IPS-20b (cell line): ENCODE results near the gene FBXL13.

Experiments
- H3K27ac ChIP-seq: one replicate; pipeline ENCODE4 v1.5.1; 2013; ENCODE audit warnings: low read length
- H3K27me3 ChIP-seq: 2 replicates; pipeline ENCODE4 v1.6.1; 2013; ENCODE audit warnings: mild to moderate bottlenecking, low read length, inconsistent platforms; ENCODE audit not compliant: insufficient read depth
- H3K36me3 ChIP-seq: 2 replicates; pipeline ENCODE4 v1.6.1; 2013; ENCODE audit warnings: low read depth, mild to moderate bottlenecking, inconsistent platforms, low read length, moderate library complexity; ENCODE audit not compliant: insufficient read depth
- H3K4me1 ChIP-seq: 2 replicates; pipeline ENCODE4 v1.6.1; 2013; ENCODE audit warnings: mild to moderate bottlenecking, control low read depth, inconsistent platforms, low read length, moderate library complexity; ENCODE audit not compliant: insufficient read depth
- H3K4me3 ChIP-seq: 2 replicates; pipeline ENCODE4 v1.5.1; 2013; ENCODE audit warnings: mild to moderate bottlenecking, low read length, inconsistent platforms
- H3K9ac ChIP-seq: 2 replicates; pipeline ENCODE4 v1.6.1; 2013; ENCODE audit warnings: low read depth, mild to moderate bottlenecking, inconsistent platforms, low read length, moderate library complexity
- H3K9me3 ChIP-seq: 2 replicates; pipeline ENCODE4 v1.6.1; 2013; ENCODE audit warnings: mild to moderate bottlenecking, low read depth, low read length, inconsistent platforms; ENCODE audit not compliant: insufficient read depth

Gene FBXL13

DNA sequence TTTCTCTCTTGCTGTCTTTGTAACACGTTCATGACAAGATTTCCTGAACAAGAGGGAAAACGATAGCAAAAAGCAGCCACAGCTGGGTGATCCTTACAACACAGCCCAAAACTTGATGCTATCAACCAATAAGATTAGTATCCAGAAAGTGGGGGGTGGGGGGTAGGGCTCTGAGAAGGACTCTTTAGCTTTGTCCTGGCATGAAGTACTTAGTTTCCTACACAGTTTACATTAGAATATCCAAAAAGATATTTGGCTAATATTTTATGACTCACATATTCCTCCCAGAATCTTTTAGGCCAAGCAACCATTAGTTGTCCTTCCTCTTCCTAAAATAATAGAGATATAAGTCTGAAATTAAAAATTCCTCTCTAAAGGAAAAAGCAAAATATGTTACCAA lies 184.7 kb downstream of the FBXL13 start:
- Histone ChIP-seq H3K27ac (no peak overlapping the region), H3K4me1 (no peaks in the 10 kb centered on the region), H3K9ac (no peak overlapping the region), H3K36me3 (no peaks in the 10 kb centered on the region), H3K9me3 (no peaks in the 10 kb centered on the region), H3K4me3 (no peak overlapping the region), H3K27me3 (no peaks in the 10 kb centered on the region)

DNA sequence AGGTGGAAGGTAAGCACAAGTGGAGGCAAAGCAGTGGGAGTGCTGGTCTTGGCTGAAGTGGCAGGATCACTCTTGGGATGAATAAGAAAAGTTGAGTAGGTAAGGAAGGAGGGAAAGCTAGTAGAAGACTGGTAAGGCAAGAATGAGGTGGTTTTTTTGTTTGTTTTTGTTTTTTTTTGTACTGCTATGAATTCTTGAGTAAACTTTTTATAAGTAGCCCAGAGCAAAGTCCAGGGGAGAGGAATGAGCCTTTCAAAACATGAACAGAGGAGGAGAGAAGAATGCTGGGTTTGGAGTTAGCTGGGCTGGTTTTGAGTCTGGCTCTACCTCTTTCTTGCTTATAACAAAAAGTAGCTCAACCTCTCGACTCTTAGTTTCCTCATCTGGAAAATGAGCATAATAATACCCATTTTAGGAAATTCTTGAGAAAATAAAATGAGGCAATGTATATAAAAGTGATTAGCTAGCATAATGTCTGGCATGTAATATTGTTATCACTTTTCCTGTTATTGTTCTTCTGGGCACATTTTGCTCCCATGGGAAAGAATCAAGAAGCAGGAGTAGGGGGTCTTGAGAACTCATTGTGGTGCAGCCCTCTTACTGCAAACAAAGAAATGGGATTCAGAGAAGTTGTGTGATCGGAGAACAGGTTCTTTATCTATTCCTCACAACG lies 185.9 kb downstream of the FBXL13 start:
- Histone ChIP-seq H3K9me3 (no peaks in the 10 kb centered on the region), H3K4me1 (no peaks in the 10 kb centered on the region), H3K27me3 (no peaks in the 10 kb centered on the region), H3K27ac (no peak overlapping the region), H3K4me3 (no peak overlapping the region), H3K9ac (no peak overlapping the region), H3K36me3 (no peaks in the 10 kb centered on the region)

DNA sequence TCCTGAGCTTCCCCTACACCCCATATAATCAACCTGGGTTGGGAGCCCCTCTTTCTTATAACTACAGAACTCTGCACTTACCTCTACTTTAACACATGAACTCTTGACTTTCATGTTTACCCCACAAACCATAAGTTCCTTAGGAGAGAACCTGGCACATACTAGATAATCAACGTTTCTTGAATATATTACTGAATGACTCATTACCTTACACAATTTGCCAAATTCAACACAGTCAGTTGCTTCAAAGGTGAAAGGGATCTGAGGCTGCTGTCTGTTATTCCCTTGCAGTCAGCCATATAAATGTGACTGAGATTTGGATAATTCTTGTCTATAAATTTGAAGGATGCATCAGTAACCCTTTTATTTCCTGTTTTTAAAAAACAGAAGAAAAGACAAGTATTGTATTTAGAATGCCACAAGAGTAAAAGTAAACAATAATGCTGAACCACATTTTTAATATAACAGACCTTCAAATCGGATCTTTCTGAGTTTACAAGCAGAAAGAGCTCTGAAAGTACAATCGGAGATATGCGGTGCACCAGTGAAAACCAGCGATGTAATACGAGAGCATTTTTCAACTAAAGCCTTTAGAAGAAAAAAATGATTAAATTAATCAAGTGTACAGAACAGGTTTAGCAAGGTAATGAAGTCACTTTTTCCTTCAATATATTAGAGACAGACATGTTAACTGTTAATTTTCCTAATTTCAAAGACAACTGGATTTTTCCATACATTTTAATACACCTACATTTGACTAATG lies 191.3 kb downstream of the FBXL13 start:
- no peak overlapping the region for H3K27ac ChIP-seq
- H3K9ac ChIP-seq, result no peak overlapping the region
- H3K9me3 ChIP-seq, result no peaks in the 10 kb centered on the region
- no peaks in the 10 kb centered on the region for H3K36me3 ChIP-seq
- no peak overlapping the region for H3K4me3 ChIP-seq
- no peaks in the 10 kb centered on the region for H3K4me1 ChIP-seq
- H3K27me3 ChIP-seq, result no peaks in the 10 kb centered on the region

DNA sequence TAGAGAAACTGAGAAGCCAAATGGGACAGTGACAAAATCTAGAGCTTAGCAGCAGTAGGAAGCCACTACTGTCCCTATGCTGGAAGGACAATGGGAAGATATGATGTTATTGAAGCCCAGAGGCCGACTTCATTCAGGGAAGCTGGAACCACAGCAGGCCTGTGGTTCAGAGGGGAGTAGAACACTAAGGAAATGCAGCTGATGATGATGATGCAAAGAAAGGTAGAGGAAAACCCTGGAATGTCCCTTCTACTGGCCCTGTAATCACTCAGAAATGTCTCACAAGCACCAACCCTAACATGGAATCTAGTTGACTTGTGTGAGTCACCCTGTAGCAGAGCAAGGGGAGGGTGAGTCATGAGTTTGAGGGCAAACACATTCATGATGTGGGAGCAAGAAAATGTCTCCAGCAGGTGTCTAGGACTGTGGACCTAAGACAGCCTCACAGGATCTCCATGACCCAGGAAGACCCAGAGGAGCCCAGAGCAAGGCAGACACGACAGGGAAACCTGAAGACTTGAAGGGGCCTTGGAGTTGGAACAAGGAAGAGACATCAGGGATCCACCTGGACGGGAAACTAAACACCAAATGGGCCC lies 198.8 kb downstream of the FBXL13 start:
- Histone ChIP-seq H3K27ac (no peak overlapping the region), H3K9ac (no peak overlapping the region), H3K4me1 (no peaks in the 10 kb centered on the region), H3K27me3 (no peaks in the 10 kb centered on the region), H3K4me3 (no peak overlapping the region), H3K9me3 (no peaks in the 10 kb centered on the region), H3K36me3 (no peaks in the 10 kb centered on the region)

DNA sequence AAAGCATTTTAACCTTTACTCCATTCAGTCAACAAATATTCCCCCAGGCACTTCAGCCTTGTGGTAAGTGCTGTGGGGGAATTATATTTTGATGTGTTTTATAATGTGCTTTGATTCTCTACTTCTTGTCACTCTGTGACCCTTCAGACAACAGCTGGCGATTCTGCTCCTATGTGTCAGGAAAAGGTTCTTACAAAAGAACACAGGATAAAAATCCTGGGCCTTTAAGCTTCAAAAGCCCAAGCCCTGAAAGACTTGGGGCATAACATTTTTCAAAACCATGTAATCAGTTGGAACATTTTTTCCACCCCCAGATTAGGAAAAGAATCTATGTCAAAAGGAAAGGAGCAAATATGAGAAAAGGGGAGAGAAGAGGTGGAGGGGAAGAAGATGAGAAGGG lies 199.6 kb downstream of the FBXL13 start:
- Histone ChIP-seq H3K36me3 (no peaks in the 10 kb centered on the region), H3K4me3 (no peak overlapping the region), H3K27ac (no peak overlapping the region), H3K9ac (no peak overlapping the region), H3K27me3 (no peaks in the 10 kb centered on the region), H3K9me3 (no peaks in the 10 kb centered on the region), H3K4me1 (no peaks in the 10 kb centered on the region)

DNA sequence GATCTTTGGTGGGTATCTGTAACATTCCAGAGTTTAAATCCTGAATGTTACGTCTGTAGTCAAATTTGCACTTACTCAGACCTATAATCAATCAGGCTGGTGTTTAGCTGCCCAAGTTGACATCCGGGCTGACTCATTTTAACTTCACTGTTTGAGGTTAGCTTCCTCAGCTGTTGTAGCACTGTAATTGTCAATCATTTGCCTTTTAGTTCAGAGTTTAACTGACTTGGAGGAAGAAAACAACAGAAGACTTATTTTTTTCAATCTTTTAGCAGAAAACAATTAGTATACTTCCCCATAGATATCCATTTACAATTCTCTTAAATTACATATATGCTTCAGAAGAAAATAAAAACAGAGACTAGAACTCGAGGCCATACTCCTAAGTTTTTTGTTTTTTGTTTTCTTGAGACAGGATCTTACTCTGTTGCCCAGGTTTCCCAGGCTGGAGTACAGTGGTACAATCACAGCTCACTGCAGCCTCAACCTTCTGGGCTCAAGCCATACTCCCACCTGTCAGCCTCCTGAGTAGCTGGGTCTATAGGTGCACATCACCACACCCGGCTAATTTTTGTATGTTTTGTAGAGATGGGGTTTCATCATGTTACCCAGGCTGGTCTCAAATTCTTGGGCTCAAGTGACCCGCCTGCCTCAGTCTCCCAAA lies 200.3 kb downstream of the FBXL13 start:
- Histone ChIP-seq H3K9ac (no peak overlapping the region), H3K4me1 (no peaks in the 10 kb centered on the region)

DNA sequence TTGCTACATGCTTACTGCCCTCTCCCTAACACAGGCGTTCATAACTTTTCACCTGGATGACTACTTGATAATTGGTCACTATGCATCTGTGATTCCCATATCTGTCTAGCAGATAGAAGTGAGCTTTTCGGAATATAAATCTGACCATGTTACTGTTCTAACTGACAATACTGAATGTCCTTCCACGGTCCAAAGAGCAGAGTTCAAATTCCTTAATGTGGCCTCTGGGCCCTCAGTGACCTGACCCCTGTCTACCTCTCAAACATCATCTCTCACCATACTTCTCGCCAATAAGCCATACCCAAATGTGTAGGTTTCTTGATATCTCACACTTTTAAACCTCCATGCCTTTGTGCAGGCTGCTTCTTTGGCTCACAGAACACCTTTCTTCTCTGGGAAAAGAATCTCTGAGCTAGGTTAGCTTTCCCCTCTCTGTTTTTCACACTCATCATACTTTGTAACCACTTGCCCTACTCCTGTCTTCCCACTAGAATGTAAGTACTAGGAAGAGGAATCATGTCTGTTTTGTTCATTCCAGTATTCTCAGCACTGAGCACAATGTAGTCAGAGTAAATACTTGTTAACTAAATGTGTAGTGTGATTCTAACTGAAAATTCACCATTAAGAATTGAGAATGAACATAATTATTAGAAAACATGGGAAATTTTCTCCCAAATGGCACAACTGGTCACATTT lies 201.0 kb downstream of the FBXL13 start:
- Histone ChIP-seq H3K9me3 (no peaks in the 10 kb centered on the region), H3K36me3 (no peaks in the 10 kb centered on the region), H3K4me3 (no peak overlapping the region), H3K27ac (no peak overlapping the region), H3K9ac (no peak overlapping the region), H3K4me1 (no peaks in the 10 kb centered on the region), H3K27me3 (no peaks in the 10 kb centered on the region)

More for the DNA sequence above, 200.3 kb downstream of the FBXL13 start:
- no peak overlapping the region for H3K27ac ChIP-seq
- H3K36me3 ChIP-seq, result no peaks in the 10 kb centered on the region
- H3K27me3 ChIP-seq, result no peaks in the 10 kb centered on the region
- no peak overlapping the region for H3K4me3 ChIP-seq
- H3K9me3 ChIP-seq, result no peaks in the 10 kb centered on the region

DNA sequence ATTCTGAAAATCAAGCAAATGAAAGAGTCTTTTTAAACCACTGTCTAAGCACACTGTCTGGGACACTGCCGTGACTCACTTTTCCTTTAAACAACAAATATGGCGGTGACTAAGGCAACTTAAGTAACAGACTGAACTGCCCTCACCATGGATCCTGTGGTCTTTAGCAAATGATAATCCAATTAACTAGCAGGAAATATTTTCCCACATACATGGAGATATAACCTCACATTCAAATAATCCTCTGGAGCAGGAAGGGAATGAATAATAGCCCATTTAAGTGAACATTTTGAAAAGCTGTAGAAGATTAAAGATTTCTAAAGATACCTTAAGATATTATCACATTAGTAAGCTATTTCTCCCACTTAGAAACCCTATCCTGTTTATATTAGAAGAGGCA lies 202.1 kb downstream of the FBXL13 start:
- Histone ChIP-seq H3K4me3 (no peak overlapping the region), H3K36me3 (no peaks in the 10 kb centered on the region), H3K27me3 (no peaks in the 10 kb centered on the region), H3K9me3 (no peaks in the 10 kb centered on the region), H3K27ac (no peak overlapping the region), H3K9ac (no peak overlapping the region), H3K4me1 (no peaks in the 10 kb centered on the region)

DNA sequence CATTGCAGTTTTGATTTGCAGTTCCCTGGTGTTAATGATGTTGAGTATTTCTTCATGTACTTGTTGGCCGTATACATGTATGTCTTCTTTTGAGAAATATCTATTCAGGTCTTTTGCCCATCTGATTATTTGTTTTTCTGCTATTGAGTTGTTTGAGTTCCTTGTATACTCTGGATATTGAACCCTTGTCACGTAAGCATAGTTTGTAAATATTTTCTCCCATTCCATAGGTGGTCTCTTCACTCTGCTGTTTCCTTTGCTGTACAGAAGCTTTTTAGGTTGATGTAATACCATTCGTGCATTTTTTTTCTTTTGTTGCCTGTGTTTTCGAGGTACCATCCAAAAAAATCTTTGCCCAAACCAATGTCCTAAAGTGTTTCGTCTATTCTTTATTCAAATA lies 205.4 kb downstream of the FBXL13 start:
- H3K4me3 ChIP-seq, result no peak overlapping the region
- H3K9me3 ChIP-seq, result no peaks in the 10 kb centered on the region
- H3K9ac ChIP-seq, result no peak overlapping the region
- no peaks in the 10 kb centered on the region for H3K4me1 ChIP-seq
- H3K27ac ChIP-seq, result no peak overlapping the region
- no peaks in the 10 kb centered on the region for H3K27me3 ChIP-seq
- H3K36me3 ChIP-seq, result no peaks in the 10 kb centered on the region

DNA sequence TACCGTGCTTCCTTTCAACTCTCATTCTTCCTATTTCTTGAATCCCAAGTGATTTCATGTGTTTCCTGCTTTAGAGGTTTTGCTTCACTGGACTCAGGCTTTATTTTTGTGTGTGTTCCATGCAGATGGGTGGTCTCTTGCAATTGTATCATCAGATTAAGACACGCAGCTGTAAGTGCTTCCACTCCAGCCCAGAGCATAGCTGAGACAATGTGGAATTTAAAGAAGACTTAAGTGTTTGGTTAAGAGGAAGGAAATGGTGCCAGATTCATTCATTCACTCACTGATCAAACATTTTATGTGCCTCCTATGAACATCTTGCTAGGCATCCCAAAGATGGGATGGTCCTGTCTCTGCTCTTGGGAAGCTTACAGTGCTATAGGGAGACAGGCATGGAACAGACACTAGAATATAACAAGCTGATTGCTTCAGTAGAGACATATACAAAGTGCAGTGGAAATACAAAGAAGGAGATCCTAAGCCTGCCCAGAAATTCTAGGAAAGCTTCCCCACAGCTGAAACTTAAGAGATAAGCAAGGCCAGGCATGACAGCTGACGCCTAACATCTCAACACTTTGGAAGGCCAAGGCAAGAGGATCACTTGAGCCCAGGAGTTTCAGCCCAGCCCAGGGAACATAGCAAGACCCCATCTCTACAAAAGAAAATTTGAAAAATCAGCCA lies 207.9 kb downstream of the FBXL13 start:
- H3K36me3 ChIP-seq, result no peaks in the 10 kb centered on the region
- H3K27ac ChIP-seq, result no peak overlapping the region
- H3K4me1 ChIP-seq, result no peaks in the 10 kb centered on the region
- H3K4me3 ChIP-seq, result no peak overlapping the region
- H3K9ac ChIP-seq, result no peak overlapping the region
- no peaks in the 10 kb centered on the region for H3K27me3 ChIP-seq
- no peaks in the 10 kb centered on the region for H3K9me3 ChIP-seq

DNA sequence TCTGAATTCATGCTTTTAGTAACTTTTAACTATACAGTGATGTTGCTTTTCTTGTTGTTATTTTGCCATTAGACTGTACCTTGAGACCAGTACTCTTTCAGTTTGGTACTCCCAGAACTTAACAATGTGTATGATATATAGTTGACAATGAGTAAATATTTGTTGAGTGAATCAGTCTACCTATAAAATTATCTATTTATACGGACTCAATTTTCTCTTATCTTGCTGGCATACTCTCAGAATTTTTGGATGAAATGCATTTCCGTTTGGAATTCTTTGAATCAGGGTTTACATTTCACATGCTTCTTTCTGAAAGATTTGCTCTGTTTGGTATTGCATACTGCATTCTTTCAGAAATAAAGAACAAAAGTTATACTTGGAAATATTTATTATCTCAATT lies 209.6 kb downstream of the FBXL13 start:
- no peak overlapping the region for H3K9ac ChIP-seq

More for the DNA sequence above, 209.6 kb downstream of the FBXL13 start:
- Histone ChIP-seq H3K27me3 (no peaks in the 10 kb centered on the region), H3K4me3 (no peak overlapping the region), H3K36me3 (no peaks in the 10 kb centered on the region), H3K4me1 (peaks cover under 1% of the 10 kb centered on the region; the same call in 1 of the 2 replicates), H3K27ac (no peak overlapping the region), H3K9me3 (no peaks in the 10 kb centered on the region)
